ENCODE measurements around the gene DENND6B. TPM values are rescaled to one million over a fixed set of nuclear protein-coding genes. Genes with fewer than 3 reads are reported as not detected.

Gene DENND6B
- polyA plus RNA-seq, 1 donor from 2014 or later, result 51.0 TPM

GRCh38 chr22:50338860-50339462 is 12.1 kb upstream of the DENND6B start:
- TF ChIP-seq RAD21 (conservative IDR thresholded peaks at IDR 0.05) (no peak), EZH2 (IDR thresholded peaks at IDR 0.05; ENCODE audit: borderline replicate concordance, insufficient read depth, low read length, poor library complexity, severe bottlenecking) (no peak), SMC3 (conservative IDR thresholded peaks at IDR 0.05; ENCODE audit: poor library complexity) (no peak)
- Histone ChIP-seq H3K4me3 (ENCODE audit: low read length) (no peak overlapping the region), H3K79me2 (replicated peaks; ENCODE audit: insufficient read depth, low read length) (peaks cover 7% of the 10 kb centered on the region), H3K9ac (ENCODE audit: low read length) (no peak overlapping the region), H3K9me2 (ENCODE audit: insufficient read depth, low read length) (no peaks in the 10 kb centered on the region), H3K9me3 (ENCODE audit: low read length) (no peaks in the 10 kb centered on the region), H3F3A (ENCODE audit: insufficient read depth, low read length, poor library complexity, severe bottlenecking) (no peaks in the 10 kb centered on the region), H3K36me3 (ENCODE audit: insufficient read depth, low read length) (no peaks in the 10 kb centered on the region), H2AFZ (ENCODE audit: low read depth, low read length) (no peak overlapping the region), H3K27ac (ENCODE audit: low read length) (no peak overlapping the region), H3K4me2 (ENCODE audit: low read length) (no peak overlapping the region), H3K27me3 (ENCODE audit: insufficient read depth, low read depth, low read length) (no peaks in the 10 kb centered on the region), H4K20me1 (ENCODE audit: insufficient read depth) (no peaks in the 10 kb centered on the region)

GRCh38 chr22:50338042-50338573 is 11.3 kb upstream of the DENND6B start:
- Histone ChIP-seq H3K27ac (ENCODE audit: low read length) (no peak overlapping the region), H3K36me3 (ENCODE audit: insufficient read depth, low read length) (no peaks in the 10 kb centered on the region), H3K9me2 (ENCODE audit: insufficient read depth, low read length) (no peaks in the 10 kb centered on the region), H3K79me2 (replicated peaks; ENCODE audit: insufficient read depth, low read length) (peaks cover 4% of the 10 kb centered on the region), H2AFZ (ENCODE audit: low read depth, low read length) (no peak overlapping the region), H4K20me1 (ENCODE audit: insufficient read depth) (no peaks in the 10 kb centered on the region), H3K4me3 (ENCODE audit: low read length) (no peak overlapping the region), H3K9ac (ENCODE audit: low read length) (no peak overlapping the region), H3K9me3 (ENCODE audit: low read length) (no peaks in the 10 kb centered on the region), H3K4me2 (ENCODE audit: low read length) (no peak overlapping the region), H3F3A (ENCODE audit: insufficient read depth, low read length, poor library complexity, severe bottlenecking) (no peaks in the 10 kb centered on the region), H3K27me3 (ENCODE audit: insufficient read depth, low read depth, low read length) (no peaks in the 10 kb centered on the region)
- TF ChIP-seq, protein P1, sequence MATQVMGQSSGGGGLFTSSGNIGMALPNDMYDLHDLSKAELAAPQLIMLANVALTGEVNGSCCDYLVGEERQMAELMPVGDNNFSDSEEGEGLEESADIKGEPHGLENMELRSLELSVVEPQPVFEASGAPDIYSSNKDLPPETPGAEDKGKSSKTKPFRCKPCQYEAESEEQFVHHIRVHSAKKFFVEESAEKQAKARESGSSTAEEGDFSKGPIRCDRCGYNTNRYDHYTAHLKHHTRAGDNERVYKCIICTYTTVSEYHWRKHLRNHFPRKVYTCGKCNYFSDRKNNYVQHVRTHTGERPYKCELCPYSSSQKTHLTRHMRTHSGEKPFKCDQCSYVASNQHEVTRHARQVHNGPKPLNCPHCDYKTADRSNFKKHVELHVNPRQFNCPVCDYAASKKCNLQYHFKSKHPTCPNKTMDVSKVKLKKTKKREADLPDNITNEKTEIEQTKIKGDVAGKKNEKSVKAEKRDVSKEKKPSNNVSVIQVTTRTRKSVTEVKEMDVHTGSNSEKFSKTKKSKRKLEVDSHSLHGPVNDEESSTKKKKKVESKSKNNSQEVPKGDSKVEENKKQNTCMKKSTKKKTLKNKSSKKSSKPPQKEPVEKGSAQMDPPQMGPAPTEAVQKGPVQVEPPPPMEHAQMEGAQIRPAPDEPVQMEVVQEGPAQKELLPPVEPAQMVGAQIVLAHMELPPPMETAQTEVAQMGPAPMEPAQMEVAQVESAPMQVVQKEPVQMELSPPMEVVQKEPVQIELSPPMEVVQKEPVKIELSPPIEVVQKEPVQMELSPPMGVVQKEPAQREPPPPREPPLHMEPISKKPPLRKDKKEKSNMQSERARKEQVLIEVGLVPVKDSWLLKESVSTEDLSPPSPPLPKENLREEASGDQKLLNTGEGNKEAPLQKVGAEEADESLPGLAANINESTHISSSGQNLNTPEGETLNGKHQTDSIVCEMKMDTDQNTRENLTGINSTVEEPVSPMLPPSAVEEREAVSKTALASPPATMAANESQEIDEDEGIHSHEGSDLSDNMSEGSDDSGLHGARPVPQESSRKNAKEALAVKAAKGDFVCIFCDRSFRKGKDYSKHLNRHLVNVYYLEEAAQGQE (IDR thresholded peaks at IDR 0.05; ENCODE audit: borderline replicate concordance), result no peak
- no peak for TF ChIP-seq MXI1 (conservative IDR thresholded peaks at IDR 0.05; ENCODE audit: poor library complexity, severe bottlenecking)
- no peak for TF ChIP-seq EZH2 (IDR thresholded peaks at IDR 0.05; ENCODE audit: borderline replicate concordance, insufficient read depth, low read length, poor library complexity, severe bottlenecking)
- TF ChIP-seq SMC3 (conservative IDR thresholded peaks at IDR 0.05; ENCODE audit: poor library complexity), result no peak
- no peak for TF ChIP-seq CTCF (IDR thresholded peaks at IDR 0.05; ENCODE audit: poor library complexity, severe bottlenecking)
- TF ChIP-seq POLR2AphosphoS5 (IDR thresholded peaks at IDR 0.05), result no peak
- no peak for TF ChIP-seq RAD21 (conservative IDR thresholded peaks at IDR 0.05)
- TF ChIP-seq EP300 (conservative IDR thresholded peaks at IDR 0.05; ENCODE audit: poor library complexity, severe bottlenecking), result no peak
- no peak for TF ChIP-seq TAF1 (IDR thresholded peaks at IDR 0.05; ENCODE audit: low read depth)
